ENCODE measurements around the gene MPDZ. TPM values are rescaled to one million over a fixed set of nuclear protein-coding genes. Genes with fewer than 3 reads are reported as not detected.

MPDZ gene
- total RNA-seq, 1 experiment from 2014 or later, result 15.3 TPM

DNA sequence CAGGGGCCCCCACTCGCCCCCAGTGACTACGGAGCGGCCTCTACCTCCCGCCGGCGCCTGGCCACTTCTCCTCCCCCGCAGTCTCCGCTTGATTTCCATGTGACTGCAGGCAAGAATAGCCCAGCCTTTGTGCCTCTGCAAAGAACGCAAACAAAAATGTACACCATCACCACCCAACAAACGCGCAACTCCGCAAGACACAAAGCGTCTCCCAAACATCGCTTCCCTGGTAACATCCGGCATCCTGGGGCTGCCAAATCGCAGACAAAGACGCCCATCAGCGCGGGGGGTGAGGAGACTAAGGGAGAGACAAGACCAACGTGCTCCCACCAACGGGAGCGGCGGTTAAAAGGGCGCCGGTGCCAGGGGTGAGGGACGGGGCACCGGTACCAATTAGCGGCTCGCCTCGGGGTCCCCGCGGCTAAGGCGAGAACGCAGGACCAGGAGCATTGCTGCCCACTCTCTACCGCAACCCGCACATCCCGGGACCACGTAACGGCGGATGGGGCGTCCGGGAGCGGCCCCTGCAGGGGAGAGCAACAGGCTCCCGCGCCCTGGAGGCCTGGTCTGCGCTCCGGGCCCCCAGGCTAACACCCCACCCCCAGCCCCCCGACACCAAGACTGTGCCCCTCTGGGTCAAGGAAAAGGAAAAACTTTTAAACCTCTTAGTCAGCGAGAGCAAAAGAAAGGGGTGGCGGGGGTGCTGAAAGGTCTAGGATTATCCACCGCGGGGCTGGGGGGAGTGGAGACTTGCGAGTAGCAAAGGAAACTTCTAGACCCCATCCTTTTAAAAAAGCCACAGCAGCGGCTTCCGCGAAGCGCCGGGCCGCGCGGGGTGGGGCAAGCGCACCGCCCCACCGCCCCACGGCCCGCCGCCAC, 885 bp downstream of the MPDZ start:
- Histone ChIP-seq H3K27ac (no peak overlapping the region), H3K27me3 (ENCODE audit: insufficient read depth, low read depth) (no peaks in the 10 kb centered on the region), H3K4me1 (replicated peaks; ENCODE audit: insufficient read depth) (peaks cover 11% of the 10 kb centered on the region), H2AFZ (peak overlapping the region; percentile 75; the same call in 1 of the 2 replicates), H3K9me3 (ENCODE audit: insufficient read depth, low read depth) (no peaks in the 10 kb centered on the region), H3K4me3 (peak overlapping the region; percentile 57; the same call in 1 of the 2 replicates), H3F3A (ENCODE audit: insufficient read depth, low read depth) (no peaks in the 10 kb centered on the region), H3K36me3 (ENCODE audit: low read depth) (no peaks in the 10 kb centered on the region), H3K4me2 (peak overlapping the region; percentile 66), H4K20me1 (ENCODE audit: insufficient read depth) (no peaks in the 10 kb centered on the region), H3K9me2 (ENCODE audit: insufficient read depth) (no peaks in the 10 kb centered on the region), H3K79me2 (ENCODE audit: low read depth) (peaks cover 21% of the 10 kb centered on the region)
- TF ChIP-seq, protein P1, sequence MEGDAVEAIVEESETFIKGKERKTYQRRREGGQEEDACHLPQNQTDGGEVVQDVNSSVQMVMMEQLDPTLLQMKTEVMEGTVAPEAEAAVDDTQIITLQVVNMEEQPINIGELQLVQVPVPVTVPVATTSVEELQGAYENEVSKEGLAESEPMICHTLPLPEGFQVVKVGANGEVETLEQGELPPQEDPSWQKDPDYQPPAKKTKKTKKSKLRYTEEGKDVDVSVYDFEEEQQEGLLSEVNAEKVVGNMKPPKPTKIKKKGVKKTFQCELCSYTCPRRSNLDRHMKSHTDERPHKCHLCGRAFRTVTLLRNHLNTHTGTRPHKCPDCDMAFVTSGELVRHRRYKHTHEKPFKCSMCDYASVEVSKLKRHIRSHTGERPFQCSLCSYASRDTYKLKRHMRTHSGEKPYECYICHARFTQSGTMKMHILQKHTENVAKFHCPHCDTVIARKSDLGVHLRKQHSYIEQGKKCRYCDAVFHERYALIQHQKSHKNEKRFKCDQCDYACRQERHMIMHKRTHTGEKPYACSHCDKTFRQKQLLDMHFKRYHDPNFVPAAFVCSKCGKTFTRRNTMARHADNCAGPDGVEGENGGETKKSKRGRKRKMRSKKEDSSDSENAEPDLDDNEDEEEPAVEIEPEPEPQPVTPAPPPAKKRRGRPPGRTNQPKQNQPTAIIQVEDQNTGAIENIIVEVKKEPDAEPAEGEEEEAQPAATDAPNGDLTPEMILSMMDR (conservative IDR thresholded peaks at IDR 0.05), result no peak
- TF ChIP-seq EZH2 (IDR thresholded peaks at IDR 0.05; ENCODE audit: low read depth), result no peak
- DNase-seq, result peak in 1 of 2 experiments; percentile 8
- POLR2A ChIA-PET (ENCODE audit: unreplicated experiment), result no interaction called here
- intact Hi-C loops (cut with micrococcal nuclease; ENCODE audit: unreplicated experiment), result no loop called here
- no TSS peak for BruUV-seq (replicated peaks)
- CTCF ChIA-PET, result no interaction called here

DNA sequence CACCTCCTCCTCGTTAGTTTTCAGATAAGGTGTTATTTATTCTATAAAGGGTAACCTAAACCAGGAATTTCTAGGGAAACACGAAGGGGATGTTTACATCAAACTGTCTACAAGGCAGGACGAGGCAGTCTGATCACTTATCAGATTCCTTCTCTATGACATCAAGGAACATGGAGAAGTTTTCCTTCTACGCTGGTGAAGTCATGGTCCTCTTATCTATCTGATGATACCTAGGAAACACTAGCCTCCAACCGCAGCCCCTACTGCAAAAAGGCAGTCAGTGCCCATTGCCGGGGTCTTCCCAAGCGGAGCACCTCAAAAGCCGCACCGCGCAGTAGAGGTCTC, 1.5 kb downstream of the MPDZ start:
- Histone ChIP-seq H3K36me3 (ENCODE audit: low read depth) (no peaks in the 10 kb centered on the region), H3K9me3 (ENCODE audit: insufficient read depth, low read depth) (no peaks in the 10 kb centered on the region), H3K27ac (no peak overlapping the region), H2AFZ (0 out of 2 replicates have a peak overlapping the region, but pooled peaks have one; percentile 75), H3F3A (ENCODE audit: insufficient read depth, low read depth) (no peaks in the 10 kb centered on the region), H3K4me3 (peak overlapping the region; percentile 57; the same call in 1 of the 2 replicates), H3K27me3 (ENCODE audit: insufficient read depth, low read depth) (no peaks in the 10 kb centered on the region), H3K4me1 (replicated peaks; ENCODE audit: insufficient read depth) (peaks cover 11% of the 10 kb centered on the region), H4K20me1 (ENCODE audit: insufficient read depth) (no peaks in the 10 kb centered on the region), H3K9me2 (ENCODE audit: insufficient read depth) (no peaks in the 10 kb centered on the region), H3K4me2 (peak overlapping the region; percentile 66), H3K79me2 (ENCODE audit: low read depth) (peaks cover 21% of the 10 kb centered on the region)
- intact Hi-C loops (cut with micrococcal nuclease; ENCODE audit: unreplicated experiment), result no loop called here
- DNase-seq, result no peak
- POLR2A ChIA-PET (ENCODE audit: unreplicated experiment), result no interaction called here
- TF ChIP-seq EZH2 (IDR thresholded peaks at IDR 0.05; ENCODE audit: low read depth), result no peak
- TF ChIP-seq, protein P1 (conservative IDR thresholded peaks at IDR 0.05), result no peak
- TSS peak; percentile 34 for BruUV-seq (replicated peaks)
- CTCF ChIA-PET, result no interaction called here

DNA sequence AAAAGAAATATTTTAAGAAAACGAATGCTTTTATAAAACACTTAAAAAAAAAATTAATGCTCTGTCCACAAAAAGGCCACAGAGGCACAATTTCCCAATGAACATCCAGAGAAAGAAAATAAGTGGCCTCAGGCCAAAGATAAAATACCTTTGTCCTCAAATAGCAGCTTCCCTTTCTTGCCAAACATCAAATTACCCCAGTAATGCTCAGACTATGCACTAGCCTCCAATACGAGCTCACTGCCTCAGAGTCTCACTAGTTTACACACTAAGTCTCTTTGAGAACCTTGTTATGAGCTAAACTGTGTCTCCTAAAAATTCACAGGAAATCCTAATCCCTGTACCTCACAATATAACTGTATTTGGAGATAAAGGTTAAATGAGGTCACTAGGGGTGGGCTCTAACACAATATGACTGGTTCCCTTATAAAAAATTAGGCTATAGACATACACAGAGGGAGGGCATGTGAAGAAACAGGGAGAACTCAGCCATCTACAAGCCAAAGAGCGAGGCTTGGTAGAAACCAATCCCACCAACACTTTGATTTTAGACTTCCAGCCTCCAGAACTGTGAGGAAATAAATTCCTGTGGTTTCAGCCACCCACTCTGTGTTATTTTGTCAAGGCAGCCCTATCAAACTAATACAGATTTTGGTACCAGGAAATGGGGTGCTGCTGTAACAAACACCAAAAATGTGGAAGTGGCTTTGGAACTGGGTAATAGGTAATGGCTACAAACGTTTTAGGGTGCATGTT, 4.4 kb downstream of the MPDZ start:
- no TSS peak for BruUV-seq (replicated peaks)
- ChIA-PET POLR2A (ENCODE audit: unreplicated experiment) (no interaction called here), CTCF (no interaction called here)
- Histone ChIP-seq H3K4me3 (no peak overlapping the region), H3K9me2 (ENCODE audit: insufficient read depth) (no peaks in the 10 kb centered on the region), H3K27ac (no peak overlapping the region), H3K4me2 (no peak overlapping the region), H3K79me2 (ENCODE audit: low read depth) (peaks cover 21% of the 10 kb centered on the region), H3K36me3 (ENCODE audit: low read depth) (no peaks in the 10 kb centered on the region), H3K27me3 (ENCODE audit: insufficient read depth, low read depth) (no peaks in the 10 kb centered on the region), H3F3A (ENCODE audit: insufficient read depth, low read depth) (no peaks in the 10 kb centered on the region), H3K9me3 (ENCODE audit: insufficient read depth, low read depth) (no peaks in the 10 kb centered on the region), H4K20me1 (ENCODE audit: insufficient read depth) (no peaks in the 10 kb centered on the region), H2AFZ (no peak overlapping the region), H3K4me1 (replicated peaks; ENCODE audit: insufficient read depth) (peaks cover 11% of the 10 kb centered on the region)
- no peak for DNase-seq
- intact Hi-C loops (cut with micrococcal nuclease; ENCODE audit: unreplicated experiment), result no loop called here
- no peak for TF ChIP-seq EZH2 (IDR thresholded peaks at IDR 0.05; ENCODE audit: low read depth)
- TF ChIP-seq, protein P1 (conservative IDR thresholded peaks at IDR 0.05), result no peak
